ENCODE measurements around the gene RBM24.

The RBM24 gene

DNA sequence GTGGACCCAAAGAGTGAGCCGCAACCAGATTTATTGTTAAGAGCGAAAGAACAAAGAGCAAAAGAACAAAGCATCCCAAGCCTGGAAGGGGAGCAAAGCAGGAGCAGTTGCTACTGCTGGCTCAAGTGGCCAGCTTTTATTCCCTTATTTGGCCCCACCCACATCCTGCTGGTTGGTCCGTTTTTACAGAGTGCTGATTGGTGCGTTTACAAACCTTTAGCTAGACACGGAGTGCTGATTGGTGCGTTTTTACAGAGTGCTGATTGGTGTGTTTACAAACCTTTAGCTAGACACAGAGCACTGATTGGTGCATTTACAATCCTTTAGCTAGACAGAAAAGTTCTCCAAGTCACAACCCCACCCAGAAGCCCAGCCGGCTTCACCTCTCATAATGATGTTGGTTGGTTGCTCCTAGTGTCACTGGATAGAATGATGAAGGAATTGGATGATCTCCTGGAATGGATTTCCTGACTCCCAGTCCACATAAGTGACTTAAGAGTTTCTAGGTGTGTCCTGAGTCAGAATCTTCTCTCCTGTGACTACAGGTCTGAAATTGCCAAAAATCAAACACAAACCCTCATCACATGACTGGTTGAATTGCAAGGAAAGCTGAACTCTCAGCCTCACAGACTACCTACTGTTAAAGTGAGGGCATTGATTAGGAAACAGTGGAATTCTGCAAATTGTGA, 60.1 kb downstream of the RBM24 start:
- DNase-seq (ENCODE audit: extremely low read depth in 1 of 2, low read depth in 1 of 2) = no peak

DNA sequence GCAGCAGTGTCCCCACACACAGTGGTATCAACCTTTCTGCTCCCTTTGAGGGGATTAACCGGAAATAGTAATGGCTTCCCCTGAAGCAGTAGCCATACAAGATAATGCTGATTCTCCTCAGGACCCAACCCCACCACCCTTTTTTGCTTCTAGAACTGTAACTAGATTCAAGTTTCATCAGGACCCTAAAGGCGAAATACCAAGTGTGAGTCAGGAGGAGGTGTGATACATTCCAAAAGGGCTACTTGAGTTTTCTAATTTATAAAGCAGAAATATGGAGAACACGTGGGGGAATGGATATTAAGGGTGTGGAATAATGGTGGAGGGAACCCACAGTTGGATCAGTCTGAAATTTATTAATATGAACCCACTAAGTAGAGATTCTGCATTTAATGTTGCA, 60.7 kb downstream of the RBM24 start:
- DNase-seq (ENCODE audit: extremely low read depth in 1 of 2, low read depth in 1 of 2) = no peak

DNA sequence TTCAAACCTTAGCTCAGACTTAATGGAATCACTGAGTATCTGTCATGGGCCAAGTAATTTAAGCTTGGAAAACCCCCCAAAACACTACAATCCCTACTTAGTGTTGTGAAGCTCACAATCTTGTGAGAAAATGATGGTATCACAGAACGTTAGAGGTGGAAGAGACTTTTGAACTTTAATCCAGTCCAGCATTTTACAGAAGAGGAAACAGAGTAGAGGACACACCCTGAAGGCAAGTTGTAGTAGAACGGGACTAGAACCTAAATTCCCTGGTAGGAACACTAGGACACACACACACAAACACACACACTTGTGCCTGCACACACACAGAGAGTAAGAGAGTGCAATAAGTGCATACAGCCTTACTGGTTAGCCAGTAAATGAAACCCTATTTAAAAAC, 62.1 kb downstream of the RBM24 start:
- DNase-seq (ENCODE audit: extremely low read depth in 1 of 2, low read depth in 1 of 2) = no peak

All from activated CD8-positive, alpha-beta memory T cell treated with anti-CD3 and anti-CD28 coated beads for 1 hour (primary cell).